Lung (tissue), 12 donors: ENCODE data around the gene LRRC8D. TPM values are rescaled to one million over a fixed set of nuclear protein-coding genes. Genes with fewer than 3 reads are reported as not detected.

Experiments used
- ATAC-seq: fragments of 200-7000 bp; cut with Tn5 transposase; one replicate; pipeline ENCODE4 v1.9.1; 2020; ENCODE audit warnings: moderate number of reproducible peaks; ENCODE audit not compliant: insufficient read depth, low FRiP score
- DNase-seq, 3 donors: peaks; one replicate each; pipeline ENCODE4 v3.0.0-alpha.2; 2013 to 2017
- H3K27ac ChIP-seq, 2 donors: one replicate each; pipeline ENCODE4 v1.5.1; 2013; ENCODE audit warnings: mild to moderate bottlenecking in 2 of 2, moderate library complexity in 2 of 2, control low read depth in 1 of 2, inconsistent platforms in 1 of 2, low read depth in 1 of 2, low read length in 1 of 2
- H3K27me3 ChIP-seq, 3 donors: one replicate each; pipeline ENCODE4 v1.5.1; 2013; ENCODE audit warnings: low read length in 2 of 3; ENCODE audit not compliant: control insufficient read depth in 3 of 3, insufficient read depth in 3 of 3
- H3K36me3 ChIP-seq, 4 donors: one replicate each; pipeline ENCODE4 v1.5.1; 2013; ENCODE audit warnings: low read length in 4 of 4, mild to moderate bottlenecking in 1 of 4, moderate library complexity in 1 of 4; ENCODE audit not compliant: control insufficient read depth in 4 of 4, insufficient read depth in 4 of 4
- H3K4me1 ChIP-seq, 5 donors: one replicate each; pipeline ENCODE4 v1.5.1; 2013; ENCODE audit warnings: low read length in 5 of 5, mild to moderate bottlenecking in 2 of 5, moderate library complexity in 1 of 5; ENCODE audit not compliant: control insufficient read depth in 5 of 5, insufficient read depth in 5 of 5
- H3K4me3 ChIP-seq: one replicate; pipeline ENCODE4 v1.5.1; 2013; ENCODE audit warnings: mild to moderate bottlenecking, control low read depth, moderate library complexity
- H3K9ac ChIP-seq, 2 donors: one replicate each; pipeline ENCODE4 v1.5.1; 2013; ENCODE audit warnings: low read length in 2 of 2, control low read depth in 1 of 2; ENCODE audit not compliant: insufficient read depth in 1 of 2
- H3K9me3 ChIP-seq, 4 donors: one replicate each; pipeline ENCODE4 v1.5.1; 2013; ENCODE audit warnings: low read length in 3 of 4, mild to moderate bottlenecking in 1 of 4, moderate library complexity in 1 of 4; ENCODE audit not compliant: control insufficient read depth in 4 of 4, insufficient read depth in 3 of 4
- CTCF ChIP-seq: IDR thresholded peaks from 2 replicates; pipeline ENCODE4 v1.5.1; 2012; ENCODE audit warnings: mild to moderate bottlenecking; ENCODE audit errors: control extremely low read depth, extremely low read depth
- WGBS, 2 donors: extraction: QIAGEN DNeasy Blood & Tissue Kit; methylation state at CpG; one replicate each; pipeline ENCODE4 v1.1.7; 2013; 5-methylcytosine and 5-hydroxymethylcytosine counted together
- polyA plus RNA-seq, 2 donors: library from polyadenylated mRNA; stranded (reverse); fragments of 200-250 nt; gene quantifications; one replicate each; pipeline ENCODE4 v1.2.1, GENCODE V29; 2013
- total RNA-seq, 2 donors: library from RNA; depleted of rRNA in 1 of 2; stranded (reverse); fragments of >200 nt in 1 of 2; gene quantifications; one replicate each; pipeline ENCODE4 v1.2.1, GENCODE V29; 2014 to 2021
- donor health status: control.
- donor health status: control.
- donor health status: Bipolar disorder and iron deficiency.
- donor health status: healthy.
- donor health status: DM: yes; HTN: yes; CAD: no.

Gene LRRC8D
- total and polyA plus RNA-seq, 4 donors: 5.1 to 24.2 (median 11.3) TPM

- H3K9me3 ChIP-seq: no peaks in the 10 kb centered on the region
- ATAC-seq (no peak), DNase-seq (no peak)
- H3K27me3 ChIP-seq: no peaks in the 10 kb centered on the region
- peaks cover 0 to 4% (median 0%) of the 10 kb centered on the region in 4 donors for H3K36me3 ChIP-seq
- H3K4me1 ChIP-seq: peaks cover 0 to 25% (median 0%) of the 10 kb centered on the region in 5 donors
- no peak for TF ChIP-seq CTCF
- 51 to 68% methylated on average over 1 of the region's 1 CpG for WGBS, 2 donors
- no peak overlapping the region for H3K9ac ChIP-seq
- no peak overlapping the region for H3K4me3 ChIP-seq
- peak overlapping the region in 1 of 2 donors; percentile 37 for H3K27ac ChIP-seq
Measured at GRCh38 chr1:89872567-89872966, 51.7 kb downstream of the LRRC8D start.

- DNase-seq (peak in 2 of 3 donors; percentile 6 to 12), ATAC-seq (no peak)
- Histone ChIP-seq H3K36me3 (peaks cover 0 to 4% (median 0%) of the 10 kb centered on the region in 4 donors), H3K27me3 (no peaks in the 10 kb centered on the region), H3K9me3 (no peaks in the 10 kb centered on the region), H3K27ac (peak overlapping the region in 1 of 2 donors; percentile 60), H3K4me1 (peaks cover 0 to 28% (median 0%) of the 10 kb centered on the region in 5 donors), H3K4me3 (no peak overlapping the region), H3K9ac (no peak overlapping the region)
- no peak for TF ChIP-seq CTCF
Measured at GRCh38 chr1:89873288-89873687, 52.5 kb downstream of the LRRC8D start.

GRCh38 chr1:89873770-89874169 is 52.9 kb downstream of the LRRC8D start:
- no peaks in the 10 kb centered on the region for H3K9me3 ChIP-seq
- H3K4me1 ChIP-seq: peaks cover 0 to 32% (median 0%) of the 10 kb centered on the region in 5 donors
- peak overlapping the region in 1 of 2 donors; percentile 60 for H3K27ac ChIP-seq
- ATAC-seq (no peak), DNase-seq (peak in 2 of 3 donors; percentile 55 to 61)
- no peak overlapping the region for H3K9ac ChIP-seq
- H3K27me3 ChIP-seq: no peaks in the 10 kb centered on the region
- 29 to 55% methylated on average over 3 of the region's 3 CpGs for WGBS, 2 donors
- no peak for TF ChIP-seq CTCF
- H3K36me3 ChIP-seq: peaks cover 0 to 3% (median 0%) of the 10 kb centered on the region in 4 donors
- H3K4me3 ChIP-seq: no peak overlapping the region

- Histone ChIP-seq H3K4me1 (peaks cover 0 to 33% (median 0%) of the 10 kb centered on the region in 5 donors), H3K27ac (no peak overlapping the region), H3K27me3 (no peaks in the 10 kb centered on the region), H3K36me3 (no peaks in the 10 kb centered on the region), H3K9me3 (no peaks in the 10 kb centered on the region), H3K4me3 (no peak overlapping the region), H3K9ac (no peak overlapping the region)
- WGBS, 2 donors: 85 to 88% methylated on average over 3 of the region's 3 CpGs
- peak in 1 of 3 donors; percentile 12 for DNase-seq
- ATAC-seq: no peak
- TF ChIP-seq CTCF: no peak
Measured at GRCh38 chr1:89876463-89876862, 55.6 kb downstream of the LRRC8D start.
